Measurements from ENCODE around the gene IFT81.

The IFT81 gene

DNA sequence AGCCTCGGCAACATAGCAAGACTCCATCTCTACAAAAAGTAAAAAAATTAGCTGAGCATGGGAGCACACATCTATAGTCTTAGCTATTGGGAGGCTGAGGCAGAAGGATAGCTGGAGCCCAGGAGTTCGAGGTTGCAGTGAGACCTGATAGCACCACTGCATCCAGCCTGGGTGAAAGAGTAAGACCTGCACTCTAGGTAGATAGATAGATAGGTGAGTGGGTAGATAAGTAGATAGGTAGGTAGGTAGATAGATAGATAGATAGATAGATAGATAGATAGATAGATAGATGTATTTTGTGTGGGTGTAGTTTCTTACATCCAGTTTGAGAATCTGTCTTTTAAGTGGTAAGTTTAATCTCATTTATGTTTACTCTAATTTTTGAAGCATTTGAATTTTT, 72.8 kb downstream of the IFT81 start:
- H3K9ac ChIP-seq (ENCODE audit: low read depth, low read length), result no peak overlapping the region
- no peaks in the 10 kb centered on the region for H3K79me2 ChIP-seq (ENCODE audit: insufficient read depth, low read length)
- H4K20me1 ChIP-seq (ENCODE audit: insufficient read depth, low read length), result no peaks in the 10 kb centered on the region
- H2AFZ ChIP-seq (ENCODE audit: low read depth, low read length), result no peak overlapping the region
- DNase-seq (no peak), ATAC-seq (ENCODE audit: insufficient read depth, low read depth) (no peak)
- H3K27me3 ChIP-seq (ENCODE audit: insufficient read depth, low read length, poor library complexity), result no peaks in the 10 kb centered on the region
- peaks cover 8% of the 10 kb centered on the region; the same call in 1 of the 2 replicates for H3K36me3 ChIP-seq (ENCODE audit: insufficient read depth, low read length)
- TF ChIP-seq EZH2 (IDR thresholded peaks at IDR 0.05; ENCODE audit: borderline replicate concordance, low read depth, low read length, severe bottlenecking), result no peak
- H3K4me3 ChIP-seq (ENCODE audit: low read depth in 1 of 2, low read length in 2 of 2), result no peak overlapping the region
- no peaks in the 10 kb centered on the region for H3K9me3 ChIP-seq (ENCODE audit: insufficient read depth, low read length, severe bottlenecking)
- no peak overlapping the region for H3K27ac ChIP-seq (ENCODE audit: low read length)
- H3K4me2 ChIP-seq (ENCODE audit: insufficient read depth, low read length), result no peak overlapping the region
- H3K4me1 ChIP-seq (ENCODE audit: insufficient read depth, low read length), result no peaks in the 10 kb centered on the region

DNA sequence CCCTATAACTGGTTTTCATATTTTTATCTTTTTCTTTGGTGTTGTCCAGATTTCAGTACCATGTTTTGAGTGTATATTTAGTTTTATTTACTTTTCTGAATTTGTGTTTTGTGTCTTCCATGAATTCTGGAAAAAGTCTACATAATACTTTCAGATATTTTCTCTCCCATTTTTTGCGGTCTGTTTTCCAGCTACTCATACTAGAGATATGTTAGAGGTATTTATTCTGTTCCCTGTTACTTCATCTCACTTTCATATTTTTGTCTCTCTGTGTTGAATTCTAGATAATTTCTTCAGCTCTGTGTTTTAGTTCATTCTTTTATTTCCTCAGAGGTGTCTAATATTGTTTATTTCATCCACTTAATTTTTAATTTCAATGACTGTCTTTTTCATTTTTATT, 74.2 kb downstream of the IFT81 start:
- Histone ChIP-seq H3K9me3 (ENCODE audit: insufficient read depth, low read length, severe bottlenecking) (no peaks in the 10 kb centered on the region), H3K4me2 (ENCODE audit: insufficient read depth, low read length) (no peak overlapping the region)

DNA sequence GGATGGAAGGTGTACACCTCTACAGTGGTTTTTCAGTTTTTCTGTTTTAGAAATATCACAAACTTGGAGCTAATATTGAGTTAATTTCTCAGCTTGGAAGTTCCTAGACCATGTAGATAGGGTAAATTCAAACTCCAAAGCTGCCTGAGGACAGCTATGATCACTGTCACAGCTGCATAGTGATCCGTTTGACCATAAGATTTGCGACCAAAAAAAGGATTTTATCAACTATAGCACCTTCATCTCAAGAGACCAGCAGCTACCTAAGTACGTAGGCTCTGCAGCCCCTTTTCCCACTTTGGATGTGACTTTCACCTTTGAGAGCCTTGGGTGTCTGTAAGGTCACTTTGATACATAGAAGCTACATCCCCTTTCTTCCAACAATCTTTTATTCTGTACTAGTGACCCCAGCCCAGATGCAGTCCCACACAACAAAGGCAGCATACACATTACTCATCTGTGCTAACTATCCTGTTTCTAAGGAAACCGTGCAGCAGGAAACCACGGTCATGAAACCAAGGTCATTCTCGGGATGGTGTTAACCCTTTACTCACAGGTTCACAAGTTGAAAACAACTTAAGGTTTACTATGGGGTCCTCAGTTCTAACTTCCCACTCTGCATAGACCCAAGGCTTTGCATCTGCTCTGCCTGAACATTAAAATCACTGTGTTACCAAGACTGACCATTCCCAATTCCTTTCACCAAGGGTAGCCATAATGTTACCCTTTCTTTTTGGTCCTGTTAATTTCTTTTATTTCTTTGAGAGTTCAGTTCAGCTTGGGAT, 75.4 kb downstream of the IFT81 start:
- no peaks in the 10 kb centered on the region for H3K79me2 ChIP-seq (ENCODE audit: insufficient read depth, low read length)
- H3K4me1 ChIP-seq (ENCODE audit: insufficient read depth, low read length), result no peaks in the 10 kb centered on the region
- no peak for TF ChIP-seq EZH2 (IDR thresholded peaks at IDR 0.05; ENCODE audit: borderline replicate concordance, low read depth, low read length, severe bottlenecking)
- TF ChIP-seq, protein P1, sequence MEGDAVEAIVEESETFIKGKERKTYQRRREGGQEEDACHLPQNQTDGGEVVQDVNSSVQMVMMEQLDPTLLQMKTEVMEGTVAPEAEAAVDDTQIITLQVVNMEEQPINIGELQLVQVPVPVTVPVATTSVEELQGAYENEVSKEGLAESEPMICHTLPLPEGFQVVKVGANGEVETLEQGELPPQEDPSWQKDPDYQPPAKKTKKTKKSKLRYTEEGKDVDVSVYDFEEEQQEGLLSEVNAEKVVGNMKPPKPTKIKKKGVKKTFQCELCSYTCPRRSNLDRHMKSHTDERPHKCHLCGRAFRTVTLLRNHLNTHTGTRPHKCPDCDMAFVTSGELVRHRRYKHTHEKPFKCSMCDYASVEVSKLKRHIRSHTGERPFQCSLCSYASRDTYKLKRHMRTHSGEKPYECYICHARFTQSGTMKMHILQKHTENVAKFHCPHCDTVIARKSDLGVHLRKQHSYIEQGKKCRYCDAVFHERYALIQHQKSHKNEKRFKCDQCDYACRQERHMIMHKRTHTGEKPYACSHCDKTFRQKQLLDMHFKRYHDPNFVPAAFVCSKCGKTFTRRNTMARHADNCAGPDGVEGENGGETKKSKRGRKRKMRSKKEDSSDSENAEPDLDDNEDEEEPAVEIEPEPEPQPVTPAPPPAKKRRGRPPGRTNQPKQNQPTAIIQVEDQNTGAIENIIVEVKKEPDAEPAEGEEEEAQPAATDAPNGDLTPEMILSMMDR (IDR thresholded peaks at IDR 0.05; ENCODE audit: borderline replicate concordance, extremely low read depth, low read length, poor library complexity, severe bottlenecking), result no peak
- DNase-seq, result no peak
- H3K4me3 ChIP-seq (ENCODE audit: low read depth in 1 of 2, low read length in 2 of 2), result no peak overlapping the region
- H3K9ac ChIP-seq (ENCODE audit: low read depth, low read length), result no peak overlapping the region
- peak; percentile 57; the same call in 2 of the 3 replicates for ATAC-seq (ENCODE audit: insufficient read depth, low read depth)
- no peaks in the 10 kb centered on the region for H3K36me3 ChIP-seq (ENCODE audit: insufficient read depth, low read length)
- no peak overlapping the region for H3K4me2 ChIP-seq (ENCODE audit: insufficient read depth, low read length)
- H4K20me1 ChIP-seq (ENCODE audit: insufficient read depth, low read length), result no peaks in the 10 kb centered on the region
- H3K27ac ChIP-seq (ENCODE audit: low read length), result no peak overlapping the region
- H3K27me3 ChIP-seq (ENCODE audit: insufficient read depth, low read length, poor library complexity), result no peaks in the 10 kb centered on the region
- no peaks in the 10 kb centered on the region for H3K9me3 ChIP-seq (ENCODE audit: insufficient read depth, low read length, severe bottlenecking)
- H2AFZ ChIP-seq (ENCODE audit: low read depth, low read length), result no peak overlapping the region

More for the DNA sequence above, 74.2 kb downstream of the IFT81 start:
- Histone ChIP-seq H4K20me1 (ENCODE audit: insufficient read depth, low read length) (no peaks in the 10 kb centered on the region), H3K79me2 (ENCODE audit: insufficient read depth, low read length) (no peaks in the 10 kb centered on the region), H3K27me3 (ENCODE audit: insufficient read depth, low read length, poor library complexity) (no peaks in the 10 kb centered on the region), H3K27ac (ENCODE audit: low read length) (no peak overlapping the region), H3K4me1 (ENCODE audit: insufficient read depth, low read length) (no peaks in the 10 kb centered on the region), H3K4me3 (ENCODE audit: low read depth in 1 of 2, low read length in 2 of 2) (no peak overlapping the region), H3K9ac (ENCODE audit: low read depth, low read length) (no peak overlapping the region), H3K36me3 (ENCODE audit: insufficient read depth, low read length) (peaks cover 4% of the 10 kb centered on the region; the same call in 1 of the 2 replicates), H2AFZ (ENCODE audit: low read depth, low read length) (no peak overlapping the region)
- TF ChIP-seq EZH2 (IDR thresholded peaks at IDR 0.05; ENCODE audit: borderline replicate concordance, low read depth, low read length, severe bottlenecking), result no peak
- TF ChIP-seq, protein P1 (IDR thresholded peaks at IDR 0.05; ENCODE audit: borderline replicate concordance, extremely low read depth, low read length, poor library complexity, severe bottlenecking), result no peak
- DNase-seq, result no peak
- no peak for ATAC-seq (ENCODE audit: insufficient read depth, low read depth)

DNA sequence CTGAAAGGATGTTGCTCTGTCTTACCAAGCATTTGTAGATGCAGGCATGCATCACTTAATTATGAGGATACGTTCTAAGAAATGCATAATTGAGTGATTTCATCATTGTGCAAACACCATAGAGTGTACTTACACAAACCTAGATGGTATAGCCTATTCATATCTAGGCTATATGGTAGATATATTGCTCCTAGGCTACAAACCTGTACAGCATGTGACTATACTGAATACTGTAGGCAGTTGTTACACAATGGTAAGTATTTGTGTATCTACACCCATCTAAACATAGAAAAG, 75.9 kb downstream of the IFT81 start:
- H3K27me3 ChIP-seq (ENCODE audit: insufficient read depth, low read length, poor library complexity), result no peaks in the 10 kb centered on the region
- no peak for DNase-seq
- no peak for ATAC-seq (ENCODE audit: insufficient read depth, low read depth)
- H3K4me2 ChIP-seq (ENCODE audit: insufficient read depth, low read length), result no peak overlapping the region
- no peak overlapping the region for H3K27ac ChIP-seq (ENCODE audit: low read length)
- H3K9me3 ChIP-seq (ENCODE audit: insufficient read depth, low read length, severe bottlenecking), result no peaks in the 10 kb centered on the region
- H3K4me1 ChIP-seq (ENCODE audit: insufficient read depth, low read length), result no peaks in the 10 kb centered on the region
- TF ChIP-seq, protein P1 (IDR thresholded peaks at IDR 0.05; ENCODE audit: borderline replicate concordance, extremely low read depth, low read length, poor library complexity, severe bottlenecking), result no peak
- TF ChIP-seq EZH2 (IDR thresholded peaks at IDR 0.05; ENCODE audit: borderline replicate concordance, low read depth, low read length, severe bottlenecking), result no peak
- H3K79me2 ChIP-seq (ENCODE audit: insufficient read depth, low read length), result no peaks in the 10 kb centered on the region
- no peak overlapping the region for H3K9ac ChIP-seq (ENCODE audit: low read depth, low read length)
- no peak overlapping the region for H2AFZ ChIP-seq (ENCODE audit: low read depth, low read length)
- no peaks in the 10 kb centered on the region for H4K20me1 ChIP-seq (ENCODE audit: insufficient read depth, low read length)
- H3K36me3 ChIP-seq (ENCODE audit: insufficient read depth, low read length), result no peaks in the 10 kb centered on the region
- H3K4me3 ChIP-seq (ENCODE audit: low read depth in 1 of 2, low read length in 2 of 2), result no peak overlapping the region

Measured in DND-41 (cell line).